Liver (tissue), 9 donors: ENCODE data around the gene STK33. TPM values are rescaled to one million over a fixed set of nuclear protein-coding genes. Genes with fewer than 3 reads are reported as not detected.

Source experiments
- DNase-seq: peaks from one replicate; pipeline ENCODE4 v3.0.0-alpha.2; 2017; ENCODE audit warnings: low spot score
- H3K27ac ChIP-seq, 2 donors: one replicate each; pipeline ENCODE4 v1.7.0; 2013; ENCODE audit warnings: inconsistent platforms in 2 of 2, low read length in 2 of 2, control low read depth in 1 of 2, low read depth in 1 of 2, mild to moderate bottlenecking in 1 of 2
- H3K27me3 ChIP-seq, 4 donors: one replicate each; pipeline versions ENCODE4 v1.6.1 to v1.7.0; 2013; ENCODE audit warnings: low read length in 3 of 4, inconsistent platforms in 1 of 4, mild to moderate bottlenecking in 1 of 4, moderate library complexity in 1 of 4; ENCODE audit not compliant: control insufficient read depth in 4 of 4, insufficient read depth in 4 of 4
- H3K36me3 ChIP-seq, 4 donors: one replicate each; pipeline versions ENCODE4 v1.6.1 to v1.7.0; 2013; ENCODE audit warnings: low read length in 3 of 4, mild to moderate bottlenecking in 3 of 4, low read depth in 1 of 4, moderate library complexity in 1 of 4; ENCODE audit not compliant: control insufficient read depth in 4 of 4, insufficient read depth in 3 of 4
- H3K4me1 ChIP-seq, 4 donors: one replicate each; pipeline versions ENCODE4 v1.6.1 to v1.7.0; 2013; ENCODE audit warnings: low read length in 3 of 4, mild to moderate bottlenecking in 3 of 4, moderate library complexity in 1 of 4; ENCODE audit not compliant: control insufficient read depth in 4 of 4, insufficient read depth in 4 of 4
- H3K4me3 ChIP-seq, 3 donors: one replicate each; pipeline versions ENCODE4 v1.6.1 to v1.7.0; 2013; ENCODE audit warnings: low read length in 3 of 3, control low read depth in 1 of 3, low read depth in 1 of 3, mild to moderate bottlenecking in 1 of 3
- H3K9ac ChIP-seq, 2 donors: one replicate each; pipeline ENCODE4 v1.7.0; 2013; ENCODE audit warnings: low read length in 2 of 2, mild to moderate bottlenecking in 2 of 2, moderate library complexity in 2 of 2, control low read depth in 1 of 2, low read depth in 1 of 2
- H3K9me3 ChIP-seq, 4 donors: one replicate each; pipeline versions ENCODE4 v1.6.1 to v1.7.0; 2013; ENCODE audit warnings: low read length in 3 of 4; ENCODE audit not compliant: control insufficient read depth in 4 of 4
- CTCF ChIP-seq: fragments of 150-350 bp; IDR thresholded peaks from 2 replicates; pipeline ENCODE4 v1.5.1; 2017; ENCODE audit warnings: improper control_type of control experiment, low read depth, low read length; ENCODE audit not compliant: missing input control
- EGR1 ChIP-seq, 2 donors: IDR thresholded peaks; 2 replicates each; pipeline ENCODE4 v1.6.1; 2016 to 2018; ENCODE audit warnings: antibody characterized with exemption in 2 of 2, low read depth in 2 of 2
- FOXA1 ChIP-seq: IDR thresholded peaks from 2 replicates; pipeline ENCODE4 v1.6.1; 2016; ENCODE audit warnings: antibody characterized with exemption
- FOXA2 ChIP-seq: IDR thresholded peaks from 2 replicates; pipeline ENCODE4 v1.6.1; 2016; ENCODE audit warnings: antibody characterized with exemption
- GABPA ChIP-seq, 2 donors: IDR thresholded peaks in 1 of 2; conservative IDR thresholded peaks in 1 of 2; 2 replicates each; pipeline ENCODE4 v1.6.1; 2016; ENCODE audit warnings: antibody characterized with exemption in 2 of 2, mild to moderate bottlenecking in 1 of 2, moderate library complexity in 1 of 2
- HNF4A ChIP-seq, 2 donors: conservative IDR thresholded peaks; 2 replicates each; pipeline ENCODE4 v1.6.1; 2016; ENCODE audit warnings: antibody characterized with exemption in 2 of 2, mild to moderate bottlenecking in 2 of 2
- HNF4G ChIP-seq: IDR thresholded peaks from 2 replicates; pipeline ENCODE4 v1.6.1; 2016; ENCODE audit warnings: antibody characterized with exemption
- JUND ChIP-seq, 2 donors: IDR thresholded peaks; 2 replicates each; pipeline ENCODE4 v1.6.1; 2016; ENCODE audit warnings: antibody characterized with exemption in 2 of 2
- NR2F2 ChIP-seq: IDR thresholded peaks from 2 replicates; pipeline ENCODE4 v1.6.1; 2016; ENCODE audit warnings: antibody characterized with exemption
- RAD21 ChIP-seq, 2 donors: IDR thresholded peaks; 2 replicates each; pipeline ENCODE4 v1.6.1; 2016; ENCODE audit warnings: antibody characterized with exemption in 2 of 2, mild to moderate bottlenecking in 2 of 2
- REST ChIP-seq: IDR thresholded peaks from 2 replicates; pipeline ENCODE4 v1.6.1; 2016; ENCODE audit warnings: antibody characterized with exemption, mild to moderate bottlenecking
- RXRA ChIP-seq, 2 donors: IDR thresholded peaks; 2 replicates each; pipeline ENCODE4 v1.6.1; 2017 to 2018; ENCODE audit warnings: antibody characterized with exemption in 2 of 2, mild to moderate bottlenecking in 1 of 2
- SP1 ChIP-seq: IDR thresholded peaks from 2 replicates; pipeline ENCODE4 v1.6.1; 2018; ENCODE audit warnings: antibody characterized with exemption, mild to moderate bottlenecking
- TAF1 ChIP-seq: conservative IDR thresholded peaks from 2 replicates; pipeline ENCODE4 v1.6.1; 2016; ENCODE audit warnings: antibody characterized with exemption, mild to moderate bottlenecking
- YY1 ChIP-seq: IDR thresholded peaks from 2 replicates; pipeline ENCODE4 v1.6.1; 2016; ENCODE audit warnings: antibody characterized with exemption, mild to moderate bottlenecking
- ZBTB33 ChIP-seq: IDR thresholded peaks from 2 replicates; pipeline ENCODE4 v1.6.1; 2016; ENCODE audit warnings: antibody characterized with exemption
- WGBS: extraction: QIAGEN DNeasy Blood & Tissue Kit; methylation state at CpG from one replicate; pipeline ENCODE4 v1.1.7; 2013; 5-methylcytosine and 5-hydroxymethylcytosine counted together
- polyA plus RNA-seq, 2 donors: library from polyadenylated mRNA; stranded (reverse) in 1 of 2; unstranded in 1 of 2; fragments of 200-250 nt in 1 of 2; fragments of >200 nt in 1 of 2; fragmentation: Nextera tagmentation in 1 of 2; extraction: Ambion mirVana in 1 of 2; gene quantifications; one replicate each; pipeline versions ENCODE4 v1.2.1 to v1.2.3, GENCODE V29; 2013 to 2015
- total RNA-seq, 2 donors: library from RNA; depleted of rRNA; stranded (reverse); fragments of >200 nt; gene quantifications; one replicate each; pipeline ENCODE4 v1.2.3, GENCODE V29; 2014
- TF ChIP-seq, protein P1 (sequence below): IDR thresholded peaks from 2 replicates; pipeline ENCODE4 v1.6.1; 2016; ENCODE audit warnings: antibody characterized with exemption
- TF ChIP-seq, protein P2 (sequence below): IDR thresholded peaks from 2 replicates; pipeline ENCODE4 v1.6.1; 2016; ENCODE audit warnings: antibody characterized with exemption
- donor health status: healthy.
- donor health status: healthy.
- donor health status: healthy.
- donor health status: healthy.
- donor health status: healthy.

Gene STK33
- total and polyA plus RNA-seq, 4 donors: 0.09 to 1.1 (median 0.52) TPM

DNA sequence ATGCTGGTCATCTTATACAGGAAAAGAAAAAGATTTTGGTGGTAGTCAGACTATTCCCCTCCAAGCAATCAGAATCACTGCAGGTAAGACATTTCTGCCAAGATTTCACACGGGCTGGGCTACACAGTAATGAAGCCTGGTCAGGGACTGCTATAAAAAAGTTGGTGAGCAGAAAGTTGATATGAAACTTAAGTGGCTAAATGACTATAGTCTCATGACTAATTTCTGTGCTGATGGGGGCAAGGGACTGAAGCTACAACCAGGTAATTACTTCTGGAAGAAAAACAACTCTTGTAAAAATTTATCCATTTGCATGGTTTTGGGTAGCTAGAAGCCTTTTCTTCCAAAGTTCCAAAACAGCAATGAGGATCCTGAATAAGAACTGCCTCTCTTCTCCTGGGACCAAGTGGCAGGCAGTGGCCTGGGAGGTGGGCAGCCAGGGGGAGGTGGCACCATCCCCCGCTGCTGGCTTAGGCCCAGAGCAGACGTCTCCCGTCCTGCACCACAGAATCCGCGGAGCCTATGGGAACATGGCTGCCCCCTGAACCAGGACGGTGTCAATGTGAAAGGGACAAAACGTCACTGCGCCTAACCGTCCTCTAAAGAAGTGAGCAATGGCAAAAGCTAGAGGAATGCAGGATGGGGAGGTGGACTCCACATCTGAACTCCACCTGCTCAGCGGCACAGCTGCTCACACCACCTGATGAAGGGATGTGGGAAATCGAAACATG lies 207.7 kb downstream of the STK33 start:
- Histone ChIP-seq H3K27me3 (no peaks in the 10 kb centered on the region), H3K27ac (no peak overlapping the region), H3K36me3 (no peaks in the 10 kb centered on the region), H3K4me3 (no peak overlapping the region), H3K9ac (no peak overlapping the region), H3K9me3 (no peaks in the 10 kb centered on the region), H3K4me1 (no peaks in the 10 kb centered on the region)
- whole genome bisulfite sequencing: 90% methylated on average over 12 of the region's 12 CpGs
- DNase-seq: no peak
- TF ChIP-seq FOXA2: no peak
- TF ChIP-seq GABPA (IDR thresholded peaks at IDR 0.05 in 1 of 2, conservative IDR thresholded peaks at IDR 0.05 in 1 of 2): no peak
- no peak for TF ChIP-seq RXRA (IDR thresholded peaks at IDR 0.05)
- no peak for TF ChIP-seq NR2F2
- TF ChIP-seq SP1: no peak
- TF ChIP-seq REST: no peak
- no peak for TF ChIP-seq JUND (IDR thresholded peaks at IDR 0.05)
- no peak for TF ChIP-seq HNF4G
- TF ChIP-seq HNF4A (conservative IDR thresholded peaks at IDR 0.05): no peak
- TF ChIP-seq, protein P1, sequence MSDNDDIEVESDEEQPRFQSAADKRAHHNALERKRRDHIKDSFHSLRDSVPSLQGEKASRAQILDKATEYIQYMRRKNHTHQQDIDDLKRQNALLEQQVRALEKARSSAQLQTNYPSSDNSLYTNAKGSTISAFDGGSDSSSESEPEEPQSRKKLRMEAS: no peak
- no peak for TF ChIP-seq CTCF
- no peak for TF ChIP-seq FOXA1
- TF ChIP-seq EGR1 (IDR thresholded peaks at IDR 0.05; ENCODE audit: low read depth in 2 of 2): no peak
- no peak for TF ChIP-seq TAF1

DNA sequence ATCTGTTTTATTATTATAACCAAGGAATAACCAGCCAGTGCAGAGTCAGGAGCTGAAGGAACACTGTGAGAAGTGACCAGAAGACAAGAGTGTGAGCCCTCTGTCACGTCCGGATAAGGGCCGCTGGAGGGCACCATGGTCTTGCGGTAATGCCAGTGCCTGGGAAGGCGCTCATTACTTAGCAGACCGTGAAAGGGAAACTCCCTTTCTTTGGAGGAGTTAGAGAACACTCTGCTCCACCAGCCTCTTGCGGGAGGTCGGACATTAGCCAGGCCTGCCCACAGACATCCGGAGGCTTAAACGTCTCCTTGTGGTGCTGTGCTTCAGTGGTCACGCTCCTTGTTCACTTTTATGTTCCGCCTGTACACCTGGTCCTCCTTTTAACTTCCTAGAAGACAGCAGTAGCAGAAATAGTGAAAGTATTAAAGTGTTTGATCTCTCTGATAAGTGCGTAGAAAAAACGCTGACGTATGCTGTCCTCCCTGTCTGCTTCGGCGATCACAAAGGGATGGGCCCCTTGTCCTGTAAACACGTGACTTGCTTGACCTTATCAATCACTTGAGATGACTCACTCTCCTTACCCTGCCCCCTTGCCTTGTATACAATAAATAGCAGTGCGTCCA lies 209.7 kb downstream of the STK33 start:
- no peaks in the 10 kb centered on the region for H3K9me3 ChIP-seq
- H3K27me3 ChIP-seq: no peaks in the 10 kb centered on the region
- H3K36me3 ChIP-seq: no peaks in the 10 kb centered on the region
- WGBS: 77% methylated on average over 19 of the region's 19 CpGs
- no peak overlapping the region for H3K27ac ChIP-seq
- DNase-seq: no peak
- H3K9ac ChIP-seq: no peak overlapping the region
- no peaks in the 10 kb centered on the region for H3K4me1 ChIP-seq
- no peak overlapping the region for H3K4me3 ChIP-seq
- TF ChIP-seq SP1: no peak
- TF ChIP-seq JUND (IDR thresholded peaks at IDR 0.05): no peak
- TF ChIP-seq FOXA1: no peak
- TF ChIP-seq EGR1 (IDR thresholded peaks at IDR 0.05; ENCODE audit: low read depth in 2 of 2): no peak
- no peak for TF ChIP-seq REST
- no peak for TF ChIP-seq NR2F2
- no peak for TF ChIP-seq RAD21 (IDR thresholded peaks at IDR 0.05)
- no peak for TF ChIP-seq HNF4G
- TF ChIP-seq, protein P2, sequence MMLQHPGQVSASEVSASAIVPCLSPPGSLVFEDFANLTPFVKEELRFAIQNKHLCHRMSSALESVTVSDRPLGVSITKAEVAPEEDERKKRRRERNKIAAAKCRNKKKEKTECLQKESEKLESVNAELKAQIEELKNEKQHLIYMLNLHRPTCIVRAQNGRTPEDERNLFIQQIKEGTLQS: no peak
- TF ChIP-seq GABPA (IDR thresholded peaks at IDR 0.05 in 1 of 2, conservative IDR thresholded peaks at IDR 0.05 in 1 of 2): no peak
- no peak for TF ChIP-seq YY1
- TF ChIP-seq, protein P1: no peak
- no peak for TF ChIP-seq RXRA (IDR thresholded peaks at IDR 0.05)
- TF ChIP-seq HNF4A (conservative IDR thresholded peaks at IDR 0.05): no peak
- TF ChIP-seq ZBTB33: no peak
- TF ChIP-seq TAF1: no peak
- no peak for TF ChIP-seq FOXA2
